ENCODE data around the gene METAP1D.
A peak's percentile ranks its signal among the peaks of the same experiment; 100 is the strongest.

METAP1D gene

DNA sequence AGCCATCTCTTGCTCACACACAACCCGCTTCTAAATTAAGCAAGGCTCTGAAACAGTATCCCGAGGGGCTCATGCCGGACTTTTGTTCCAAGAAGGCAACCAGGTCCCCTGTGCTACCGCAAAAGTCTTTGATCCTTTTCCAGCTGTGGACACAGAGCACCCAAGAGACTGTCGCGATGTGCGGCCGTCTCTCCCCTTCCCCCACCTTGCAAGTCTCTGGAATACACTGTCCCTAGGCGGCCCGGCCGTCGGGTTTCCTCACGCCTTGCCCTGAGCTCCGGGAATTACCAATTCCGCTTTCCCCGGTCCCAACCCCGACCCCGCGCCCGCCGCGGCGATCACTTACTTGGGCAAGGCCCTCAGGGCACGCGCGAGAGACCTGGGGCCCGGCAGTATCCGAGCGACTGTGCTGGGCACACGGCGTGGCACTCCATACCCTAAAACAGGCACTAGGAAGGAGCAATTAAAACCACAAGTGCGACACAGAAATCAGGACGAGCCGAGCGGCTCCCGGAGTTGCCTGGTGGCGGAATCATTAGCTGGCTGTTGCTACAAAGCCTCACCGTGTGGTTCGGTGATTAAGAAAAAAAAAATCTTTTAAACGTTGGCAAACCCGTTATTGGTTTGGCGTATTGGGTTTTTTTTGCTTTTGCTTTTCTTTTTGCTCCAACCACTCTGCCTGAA is 83.3 kb downstream of the METAP1D start:
- DNase-seq (ENCODE audit: low read depth) = no peak
- TF ChIP-seq CTCF (IDR thresholded peaks at IDR 0.05; ENCODE audit: low read depth, low read length, missing control alignments) = no peak
- H3K4me3 ChIP-seq (ENCODE audit: low read depth, low read length) = no peak overlapping the region; the same call in 1 of the 2 replicates

DNA sequence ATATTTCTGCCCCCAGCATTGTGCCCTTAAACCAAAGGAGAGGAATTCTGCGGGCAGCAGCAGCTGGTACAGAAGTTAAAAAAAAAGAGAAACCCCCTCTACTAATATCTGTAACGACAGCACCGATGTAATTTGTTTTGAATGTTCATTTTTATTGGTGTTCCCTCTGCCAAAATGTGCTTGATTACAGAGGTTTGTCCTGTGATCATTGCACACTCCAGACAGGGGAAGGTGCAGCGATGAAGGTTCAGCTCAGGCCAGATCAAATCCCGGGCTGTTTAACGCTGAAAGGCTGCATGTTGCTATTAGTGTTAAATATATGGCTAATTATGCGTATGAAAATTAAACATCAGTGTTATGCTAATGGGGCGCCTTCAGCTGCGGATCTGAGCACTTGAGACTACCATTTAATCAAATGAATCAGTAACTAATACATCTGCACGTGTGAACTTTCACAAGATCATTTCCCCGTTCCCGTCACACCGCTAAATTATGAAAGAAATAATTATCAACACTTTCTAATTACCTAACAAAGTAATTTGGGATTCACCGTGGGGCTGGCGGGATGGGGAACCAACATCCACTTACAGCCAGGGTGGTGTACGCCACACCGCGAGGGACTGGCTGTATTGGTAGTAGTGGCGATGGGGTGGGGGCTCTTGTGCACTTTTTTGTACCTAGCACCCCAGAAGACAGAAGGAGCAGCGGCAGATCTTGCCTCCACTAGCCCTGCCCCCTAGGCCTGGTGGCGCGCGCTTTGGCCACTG is 84.1 kb downstream of the METAP1D start:
- DNase-seq (ENCODE audit: low read depth) = no peak
- peak overlapping the region; percentile 67; the same call in 1 of the 2 replicates for H3K4me3 ChIP-seq (ENCODE audit: low read depth, low read length)
- TF ChIP-seq CTCF (IDR thresholded peaks at IDR 0.05; ENCODE audit: low read depth, low read length, missing control alignments) = no peak

DNA sequence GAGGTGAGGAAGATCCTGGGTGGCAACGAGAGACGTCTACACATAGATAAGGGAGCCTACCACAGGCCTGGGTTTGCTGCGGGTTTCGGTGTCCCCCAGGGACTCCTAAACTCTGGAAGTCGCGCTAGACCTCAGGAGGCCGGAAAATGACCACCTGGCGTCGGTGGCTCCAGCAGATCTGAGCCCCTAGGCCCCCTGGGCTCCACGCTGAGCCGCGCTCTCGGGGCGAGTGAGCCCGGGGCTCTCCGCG is 84.6 kb downstream of the METAP1D start:
- no peak for TF ChIP-seq CTCF (IDR thresholded peaks at IDR 0.05; ENCODE audit: low read depth, low read length, missing control alignments)
- no peak for DNase-seq (ENCODE audit: low read depth)
- peak overlapping the region; percentile 67 for H3K4me3 ChIP-seq (ENCODE audit: low read depth, low read length)

DNA sequence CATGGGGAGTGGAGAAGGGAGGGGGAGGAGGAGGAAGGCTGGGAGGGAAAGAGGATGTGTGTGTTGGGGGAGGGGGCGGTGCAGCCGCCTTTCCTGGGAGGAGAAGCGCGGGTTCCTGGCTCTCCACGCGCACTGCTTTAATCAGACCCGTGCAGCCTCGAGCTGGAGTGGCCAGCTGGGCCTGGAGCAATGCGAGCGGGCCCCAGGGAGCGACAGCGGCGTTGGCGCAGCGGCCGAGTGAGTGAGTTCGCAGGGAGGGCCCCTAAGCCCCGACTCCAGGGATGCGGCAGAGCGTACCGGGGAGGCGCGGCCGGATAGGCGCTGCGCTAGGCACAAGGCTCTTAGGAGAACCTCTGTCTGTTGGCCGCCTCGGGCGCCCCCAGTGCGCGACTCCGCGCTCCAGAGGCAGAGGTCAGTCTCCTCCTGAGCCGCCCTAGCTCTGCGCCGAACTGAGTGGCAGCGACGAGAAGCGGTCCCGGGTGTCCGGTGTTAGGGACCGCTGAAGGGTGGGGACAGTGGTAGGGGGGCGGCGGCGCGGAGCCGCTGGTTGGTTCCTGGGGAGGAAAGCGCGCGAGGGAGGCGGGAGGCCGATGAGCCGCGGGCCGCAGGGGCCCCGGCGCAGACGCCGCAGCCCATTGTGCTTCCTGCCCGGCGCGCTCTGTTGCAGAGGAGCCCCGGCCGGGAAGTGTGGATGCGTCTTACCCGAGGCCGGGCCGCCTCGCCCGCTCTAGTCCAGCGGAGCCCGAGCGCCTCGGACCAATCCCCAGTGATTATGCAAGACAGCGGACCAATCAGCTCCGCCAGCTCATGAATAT is 85.1 kb downstream of the METAP1D start:
- peak; percentile 69 for DNase-seq (ENCODE audit: low read depth)
- peak overlapping the region; percentile 67 for H3K4me3 ChIP-seq (ENCODE audit: low read depth, low read length)
- TF ChIP-seq CTCF (IDR thresholded peaks at IDR 0.05; ENCODE audit: low read depth, low read length, missing control alignments) = no peak

DNA sequence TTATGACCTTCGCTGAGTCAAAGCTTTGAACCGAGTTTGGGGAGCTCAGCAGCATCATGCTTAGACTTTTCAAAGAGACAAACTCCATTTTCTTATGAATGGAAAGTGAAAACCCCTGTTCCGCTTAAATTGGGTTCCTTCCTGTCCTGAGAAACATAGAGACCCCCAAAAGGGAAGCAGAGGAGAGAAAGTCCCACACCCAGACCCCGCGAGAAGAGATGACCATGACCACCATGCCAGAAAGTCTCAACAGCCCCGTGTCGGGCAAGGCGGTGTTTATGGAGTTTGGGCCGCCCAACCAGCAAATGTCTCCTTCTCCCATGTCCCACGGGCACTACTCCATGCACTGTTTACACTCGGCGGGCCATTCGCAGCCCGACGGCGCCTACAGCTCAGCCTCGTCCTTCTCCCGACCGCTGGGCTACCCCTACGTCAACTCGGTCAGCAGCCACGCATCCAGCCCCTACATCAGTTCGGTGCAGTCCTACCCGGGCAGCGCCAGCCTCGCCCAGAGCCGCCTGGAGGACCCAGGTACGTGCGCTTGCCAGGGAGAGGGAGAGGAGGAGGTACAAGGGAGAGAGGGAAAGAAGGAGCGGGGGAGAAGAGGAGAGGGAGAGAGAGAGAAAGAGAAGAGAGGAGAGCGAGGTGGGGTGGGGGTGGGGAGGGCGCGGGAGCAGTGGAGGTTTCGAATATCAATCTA is 85.9 kb downstream of the METAP1D start, which contains the start of gene DLX1:
Gene DLX1, plus strand, starts transcription at position 48 of the 700 bp plus-strand sequence. Its CDS starts 171 bp downstream, at position 219.
- peak within 1 kb of the TSS; percentile 67 for H3K4me3 ChIP-seq (ENCODE audit: low read depth, low read length)
- no peak for DNase-seq (ENCODE audit: low read depth)
- TF ChIP-seq CTCF (IDR thresholded peaks at IDR 0.05; ENCODE audit: low read depth, low read length, missing control alignments) = no peak

All from GM12864 (cell line).